ENCODE results near the gene C9. TPM values are rescaled to one million over a fixed set of nuclear protein-coding genes. Genes with fewer than 3 reads are reported as not detected.

C9 gene
- not detected in 2 replicates for total RNA-seq
- long read RNA-seq, result 0 reads

DNA sequence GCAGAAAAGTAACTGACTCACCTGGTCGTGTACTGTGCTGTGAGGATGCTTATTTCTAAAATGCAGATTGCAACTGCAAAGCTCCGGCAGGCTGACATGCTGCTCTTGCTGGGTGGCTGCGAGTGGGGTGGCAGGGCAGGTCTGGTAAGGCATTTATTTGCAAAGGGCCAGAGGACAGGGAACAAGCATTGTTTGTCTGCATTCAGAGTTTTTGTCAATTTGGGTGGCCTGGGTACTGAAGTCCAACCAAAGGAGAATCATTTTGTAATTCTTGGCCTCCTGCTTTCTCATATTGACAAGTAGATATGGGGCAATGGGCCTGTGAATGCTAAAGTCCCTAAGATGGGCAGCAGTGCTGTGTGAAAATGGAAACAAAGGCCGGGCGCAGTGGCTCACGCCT is at the start of gene C9:
C9 (minus strand) TSS at position 129 of the 400 bp plus-strand sequence; CDS start at position 98, 31 bp downstream.
- no peak for DNase-seq (ENCODE audit: low read depth, low spot score)
- no peaks in the 10 kb centered on the region for H3K4me1 Mint-ChIP-seq
- H3K27ac Mint-ChIP-seq (ENCODE audit: unreplicated experiment), result no peak within 1 kb of the TSS
- H3K4me3 Mint-ChIP-seq, result no peak within 1 kb of the TSS
- H3K27me3 Mint-ChIP-seq (ENCODE audit: low read depth), result no peaks in the 10 kb centered on the region
- no peaks in the 10 kb centered on the region for H3K36me3 Mint-ChIP-seq (ENCODE audit: low read depth)
- TF ChIP-seq, protein P1, sequence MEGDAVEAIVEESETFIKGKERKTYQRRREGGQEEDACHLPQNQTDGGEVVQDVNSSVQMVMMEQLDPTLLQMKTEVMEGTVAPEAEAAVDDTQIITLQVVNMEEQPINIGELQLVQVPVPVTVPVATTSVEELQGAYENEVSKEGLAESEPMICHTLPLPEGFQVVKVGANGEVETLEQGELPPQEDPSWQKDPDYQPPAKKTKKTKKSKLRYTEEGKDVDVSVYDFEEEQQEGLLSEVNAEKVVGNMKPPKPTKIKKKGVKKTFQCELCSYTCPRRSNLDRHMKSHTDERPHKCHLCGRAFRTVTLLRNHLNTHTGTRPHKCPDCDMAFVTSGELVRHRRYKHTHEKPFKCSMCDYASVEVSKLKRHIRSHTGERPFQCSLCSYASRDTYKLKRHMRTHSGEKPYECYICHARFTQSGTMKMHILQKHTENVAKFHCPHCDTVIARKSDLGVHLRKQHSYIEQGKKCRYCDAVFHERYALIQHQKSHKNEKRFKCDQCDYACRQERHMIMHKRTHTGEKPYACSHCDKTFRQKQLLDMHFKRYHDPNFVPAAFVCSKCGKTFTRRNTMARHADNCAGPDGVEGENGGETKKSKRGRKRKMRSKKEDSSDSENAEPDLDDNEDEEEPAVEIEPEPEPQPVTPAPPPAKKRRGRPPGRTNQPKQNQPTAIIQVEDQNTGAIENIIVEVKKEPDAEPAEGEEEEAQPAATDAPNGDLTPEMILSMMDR (conservative IDR thresholded peaks at IDR 0.05), result no peak
- H3K9me3 Mint-ChIP-seq, result peaks cover under 1% of the 10 kb centered on the region

DNA sequence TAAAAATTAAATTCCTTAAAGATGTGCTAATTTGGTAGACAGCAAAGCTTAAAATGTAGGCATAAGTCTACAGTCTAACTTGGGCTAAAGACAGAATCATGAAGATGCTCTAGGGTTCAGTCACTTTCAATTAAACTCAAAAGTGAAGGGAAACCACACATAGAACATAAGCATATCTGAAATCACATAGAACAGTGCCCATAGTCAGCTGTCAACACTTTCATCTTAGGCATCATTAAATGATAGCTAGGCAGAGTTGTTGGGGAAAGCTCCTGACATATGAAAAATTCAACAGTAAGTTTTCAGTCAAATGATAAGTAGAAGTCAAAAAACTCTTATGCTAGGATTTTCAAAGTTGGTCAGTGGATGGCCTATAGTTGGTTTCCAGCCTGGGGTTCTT is 49.5 kb upstream of the C9 start:
- TF ChIP-seq, protein P1 (conservative IDR thresholded peaks at IDR 0.05), result no peak
- no peaks in the 10 kb centered on the region for H3K9me3 Mint-ChIP-seq
- H3K27ac Mint-ChIP-seq (ENCODE audit: unreplicated experiment), result no peak overlapping the region

DNA sequence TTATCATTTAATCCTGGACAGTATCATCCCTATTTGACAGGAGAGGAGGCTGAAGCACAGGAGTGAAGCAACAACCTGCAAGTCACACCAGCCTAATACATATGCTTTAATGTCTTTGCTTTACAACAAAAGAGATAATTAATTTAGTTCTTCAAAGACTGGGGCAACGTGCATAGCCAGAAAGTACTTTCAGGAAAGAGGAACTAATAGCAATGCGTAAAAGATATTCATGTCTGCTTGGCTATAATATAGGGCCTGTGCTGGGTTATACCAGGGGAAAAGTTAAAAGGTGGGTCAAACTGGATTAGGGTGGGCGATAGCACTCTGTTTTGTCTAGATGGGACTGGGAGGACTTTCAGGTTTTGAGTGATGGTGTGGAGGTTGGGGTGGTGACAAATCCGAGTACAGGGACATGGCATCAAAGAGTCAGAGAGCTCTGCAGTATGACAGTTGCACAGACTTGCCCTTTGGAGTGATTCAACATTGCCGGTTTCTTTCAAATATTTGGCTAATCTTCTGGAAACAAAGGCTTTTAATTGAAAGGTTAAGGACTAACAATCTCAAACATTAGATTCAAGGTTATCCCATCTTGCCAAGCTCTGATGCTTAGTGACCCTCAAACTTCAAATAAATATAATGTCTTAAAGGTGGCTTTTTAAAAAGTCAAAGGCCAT is 48.6 kb upstream of the C9 start:
- Mint-ChIP-seq H3K27me3 (ENCODE audit: low read depth) (no peaks in the 10 kb centered on the region), H3K9me3 (no peaks in the 10 kb centered on the region), H3K27ac (ENCODE audit: unreplicated experiment) (no peak overlapping the region), H3K4me1 (no peaks in the 10 kb centered on the region), H3K36me3 (ENCODE audit: low read depth) (no peaks in the 10 kb centered on the region), H3K4me3 (no peak overlapping the region)
- TF ChIP-seq, protein P1 (conservative IDR thresholded peaks at IDR 0.05), result no peak
- DNase-seq (ENCODE audit: low read depth, low spot score), result no peak

More for the DNA sequence above, 49.5 kb upstream of the C9 start:
- no peak for DNase-seq (ENCODE audit: low read depth, low spot score)
- no peaks in the 10 kb centered on the region for H3K27me3 Mint-ChIP-seq (ENCODE audit: low read depth)
- no peaks in the 10 kb centered on the region for H3K36me3 Mint-ChIP-seq (ENCODE audit: low read depth)
- H3K4me3 Mint-ChIP-seq, result no peak overlapping the region
- no peaks in the 10 kb centered on the region for H3K4me1 Mint-ChIP-seq

DNA sequence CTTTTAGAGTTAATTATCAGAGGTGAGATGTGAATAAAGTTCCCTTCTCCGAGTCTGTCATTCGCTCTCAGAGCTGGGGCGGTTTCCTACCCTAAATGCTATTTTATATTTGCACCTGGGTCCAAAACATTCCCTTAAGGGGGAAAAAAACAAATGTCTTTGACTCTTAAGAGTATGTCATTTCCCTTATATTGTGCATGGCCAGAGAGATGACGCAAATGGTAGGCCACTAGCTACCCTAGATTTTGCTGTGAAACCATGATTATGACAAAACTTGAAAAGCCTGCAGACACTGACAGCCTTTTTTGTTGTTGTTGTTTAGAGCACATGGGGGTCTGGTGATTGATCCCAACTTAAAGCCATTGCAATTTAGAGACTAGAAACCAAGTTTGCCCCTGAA is 47.7 kb upstream of the C9 start:
- Mint-ChIP-seq H3K4me1 (no peaks in the 10 kb centered on the region), H3K27ac (ENCODE audit: unreplicated experiment) (no peak overlapping the region), H3K36me3 (ENCODE audit: low read depth) (no peaks in the 10 kb centered on the region), H3K4me3 (no peak overlapping the region), H3K27me3 (ENCODE audit: low read depth) (no peaks in the 10 kb centered on the region), H3K9me3 (no peaks in the 10 kb centered on the region)
- TF ChIP-seq, protein P1 (conservative IDR thresholded peaks at IDR 0.05), result no peak
- DNase-seq (ENCODE audit: low read depth, low spot score), result no peak

DNA sequence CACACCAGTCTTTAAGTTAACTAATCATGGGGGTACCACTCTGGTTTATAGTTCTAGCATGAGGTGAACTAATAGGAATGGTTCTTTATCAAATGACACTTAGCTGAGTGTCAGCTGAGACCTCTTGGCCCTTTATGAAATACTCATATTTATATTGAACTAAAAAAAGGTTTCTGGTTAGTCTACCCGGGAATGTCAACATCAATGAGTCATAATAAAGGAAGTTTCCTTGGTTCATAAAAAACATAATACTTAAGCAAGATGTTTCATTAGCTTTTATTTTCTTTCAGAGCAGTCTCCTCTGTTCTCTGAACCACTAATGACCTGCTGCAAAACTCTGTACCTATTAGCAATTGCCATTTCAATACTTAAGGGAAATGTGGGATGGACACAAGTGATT is 46.8 kb upstream of the C9 start:
- H3K9me3 Mint-ChIP-seq, result no peaks in the 10 kb centered on the region
- H3K27me3 Mint-ChIP-seq (ENCODE audit: low read depth), result no peaks in the 10 kb centered on the region
- DNase-seq (ENCODE audit: low read depth, low spot score), result no peak
- no peaks in the 10 kb centered on the region for H3K4me1 Mint-ChIP-seq
- no peaks in the 10 kb centered on the region for H3K36me3 Mint-ChIP-seq (ENCODE audit: low read depth)
- TF ChIP-seq, protein P1 (conservative IDR thresholded peaks at IDR 0.05), result no peak
- no peak overlapping the region for H3K27ac Mint-ChIP-seq (ENCODE audit: unreplicated experiment)
- H3K4me3 Mint-ChIP-seq, result no peak overlapping the region

Measured in neural crest cell (in vitro differentiated cells).